WTC11 (cell line): Measurements from ENCODE around the gene STBD1. TPM values are rescaled to one million over a fixed set of nuclear protein-coding genes. Genes with fewer than 3 reads are reported as not detected.

ENCODE experiments used
- ATAC-seq: fragments of 200-7000 bp; cut with Tn5 transposase; 2 replicates; pipeline ENCODE4 v1.10.0; 2021; ENCODE audit warnings: mild to moderate bottlenecking, moderate library complexity
- CTCF ChIA-PET: fragments of 300-600 bp; sonication (Branson Sonifier 250); formaldehyde crosslinking; loops from one replicate; lab custom pipeline; 2021; ENCODE audit warnings: antibody characterized with exemption; lab: Charles Lee
- POLR2A ChIA-PET: fragments of 350-600 bp; sonication (Branson Sonifier 250); formaldehyde crosslinking; loops from one replicate; lab custom pipeline; 2021; ENCODE audit warnings: antibody characterized with exemption; lab: Charles Lee
- DNase-seq: peaks from one replicate; pipeline ENCODE4 v3.0.0; 2021; ENCODE audit warnings: low spot score
- H3K27ac Mint-ChIP-seq: 2 replicates; pipeline ENCODE4 v1.8.0; 2021; ENCODE audit warnings: mixed read lengths
- H3K27me3 Mint-ChIP-seq: 2 replicates; pipeline ENCODE4 v1.8.0; 2021; ENCODE audit warnings: low read depth, mild to moderate bottlenecking, moderate library complexity, mixed read lengths
- H3K36me3 Mint-ChIP-seq: 2 replicates; pipeline ENCODE4 v1.8.0; 2021; ENCODE audit warnings: mixed read lengths
- H3K4me1 Mint-ChIP-seq: 2 replicates; pipeline ENCODE4 v1.8.0; 2022; ENCODE audit warnings: mixed read lengths
- H3K4me3 Mint-ChIP-seq: 2 replicates; pipeline ENCODE4 v1.8.0; 2021; ENCODE audit warnings: mild to moderate bottlenecking, moderate library complexity, mixed read lengths
- H3K9me3 Mint-ChIP-seq: 2 replicates; pipeline ENCODE4 v1.8.0; 2021; ENCODE audit warnings: mixed read lengths
- ESRRA ChIP-seq: sonication (generic); formaldehyde crosslinking; IDR thresholded peaks from 2 replicates; pipeline ENCODE4 v1.8.1; 2022; ENCODE audit warnings: mild to moderate bottlenecking, missing genetic modification reagents, borderline replicate concordance
- ETV6 ChIP-seq: sonication (generic); formaldehyde crosslinking; IDR thresholded peaks from 2 replicates; pipeline ENCODE4 v1.8.1; 2022; ENCODE audit warnings: mild to moderate bottlenecking, missing genetic modification reagents
- FOXP1 ChIP-seq: sonication (generic); formaldehyde crosslinking; IDR thresholded peaks from 2 replicates; pipeline ENCODE4 v1.8.0; 2022; ENCODE audit warnings: missing genetic modification reagents, mild to moderate bottlenecking, moderate library complexity, borderline replicate concordance
- MXD4 ChIP-seq: fragments of 250-450 bp; sonication (Bioruptor Pico); IDR thresholded peaks from 2 replicates; pipeline ENCODE4 v1.8.0; 2021; ENCODE audit warnings: mild to moderate bottlenecking, moderate library complexity, borderline replicate concordance
- NR3C1 ChIP-seq: sonication (generic); formaldehyde crosslinking; conservative IDR thresholded peaks from 2 replicates; pipeline ENCODE4 v1.8.1; 2023; ENCODE audit warnings: low read depth, mild to moderate bottlenecking, missing genetic modification reagents
- RORB ChIP-seq: fragments of 250-450 bp; sonication (Bioruptor Pico); IDR thresholded peaks from 2 replicates; pipeline ENCODE4 v1.9.0; 2021; ENCODE audit warnings: mild to moderate bottlenecking
- SMAD3 ChIP-seq: sonication (generic); formaldehyde crosslinking; IDR thresholded peaks from 2 replicates; pipeline ENCODE4 v1.8.0; 2022; ENCODE audit warnings: missing genetic modification reagents, mild to moderate bottlenecking, borderline replicate concordance
- SP1 ChIP-seq: sonication (generic); formaldehyde crosslinking; conservative IDR thresholded peaks from 2 replicates; pipeline ENCODE4 v1.8.1; 2022; ENCODE audit warnings: missing genetic modification reagents
- TP53 ChIP-seq: sonication (generic); formaldehyde crosslinking; IDR thresholded peaks from 2 replicates; pipeline ENCODE4 v1.8.1; 2023; ENCODE audit warnings: mild to moderate bottlenecking, missing genetic modification reagents
- ZBTB21 ChIP-seq: sonication (generic); formaldehyde crosslinking; IDR thresholded peaks from 2 replicates; pipeline ENCODE4 v1.8.1; 2023; ENCODE audit warnings: mild to moderate bottlenecking, missing genetic modification reagents, borderline replicate concordance
- ZNF121 ChIP-seq: sonication (generic); formaldehyde crosslinking; IDR thresholded peaks from 2 replicates; pipeline ENCODE4 v1.8.0; 2023; ENCODE audit warnings: missing genetic modification reagents
- total RNA-seq: library from RNA; stranded (reverse); gene quantifications from 3 replicates; pipeline ENCODE4 v1.2.3, GENCODE V29; 2021
- TF ChIP-seq, protein P1 (sequence below): sonication (generic); formaldehyde crosslinking; IDR thresholded peaks from 2 replicates; pipeline ENCODE4 v1.8.1; 2023; ENCODE audit warnings: mild to moderate bottlenecking, missing genetic modification reagents, moderate library complexity
- TF ChIP-seq, protein P2 (sequence below): sonication (generic); formaldehyde crosslinking; IDR thresholded peaks from 2 replicates; pipeline ENCODE4 v1.8.1; 2023; ENCODE audit warnings: mild to moderate bottlenecking, missing genetic modification reagents
- TF ChIP-seq, protein P3 (sequence below): sonication (generic); formaldehyde crosslinking; conservative IDR thresholded peaks from 2 replicates; pipeline ENCODE4 v1.8.1; 2023; ENCODE audit warnings: mild to moderate bottlenecking, low read depth, missing genetic modification reagents, moderate library complexity
- TF ChIP-seq, protein P4 (sequence below): sonication (generic); formaldehyde crosslinking; IDR thresholded peaks from 2 replicates; pipeline ENCODE4 v1.8.1; 2022; ENCODE audit warnings: low read depth, missing genetic modification reagents, borderline replicate concordance
- TF ChIP-seq, protein P5 (sequence below): sonication (generic); formaldehyde crosslinking; IDR thresholded peaks from 2 replicates; pipeline ENCODE4 v1.8.1; 2023; ENCODE audit warnings: mild to moderate bottlenecking, missing genetic modification reagents, borderline replicate concordance
- TF ChIP-seq, protein P6 (sequence below): sonication (generic); formaldehyde crosslinking; IDR thresholded peaks from 2 replicates; pipeline ENCODE4 v1.8.0; 2022; ENCODE audit warnings: mild to moderate bottlenecking, missing genetic modification reagents

Gene STBD1
- total RNA-seq, 1 experiment from 2014 or later, result 1.4 TPM

DNA sequence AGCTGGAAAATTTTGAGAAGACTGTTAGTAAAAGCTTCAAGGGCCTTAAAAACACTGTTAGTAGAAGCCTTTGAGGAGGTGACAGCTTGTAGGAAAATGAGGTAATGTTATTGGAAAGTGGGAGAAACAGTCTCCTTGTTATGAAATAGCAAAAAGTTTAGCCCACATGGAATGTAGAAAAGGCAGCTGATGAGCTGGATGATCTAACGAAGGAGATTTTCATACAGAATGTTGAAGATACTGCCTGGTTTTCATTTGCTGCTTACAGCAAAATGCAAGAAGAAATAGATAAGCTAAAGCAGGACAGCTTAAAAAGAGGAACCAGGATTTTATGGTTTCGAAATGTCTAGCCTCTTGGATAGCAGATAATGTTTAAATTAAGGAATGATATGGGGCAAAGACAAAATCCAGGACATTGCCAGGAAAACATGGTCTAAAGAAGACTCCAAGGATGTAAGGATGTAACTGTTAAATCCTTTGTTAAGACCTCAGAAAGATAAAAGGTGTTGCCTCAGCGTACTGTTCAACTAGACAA, 10.2 kb upstream of the STBD1 start:
- H3K4me3 Mint-ChIP-seq, result no peak overlapping the region
- CTCF ChIA-PET, result no interaction called here
- no peaks in the 10 kb centered on the region for H3K4me1 Mint-ChIP-seq
- POLR2A ChIA-PET, result no interaction called here
- H3K36me3 Mint-ChIP-seq, result peaks cover 14% of the 10 kb centered on the region
- H3K27me3 Mint-ChIP-seq, result peaks cover 47% of the 10 kb centered on the region
- peaks cover 31% of the 10 kb centered on the region for H3K9me3 Mint-ChIP-seq
- TF ChIP-seq, protein P1, sequence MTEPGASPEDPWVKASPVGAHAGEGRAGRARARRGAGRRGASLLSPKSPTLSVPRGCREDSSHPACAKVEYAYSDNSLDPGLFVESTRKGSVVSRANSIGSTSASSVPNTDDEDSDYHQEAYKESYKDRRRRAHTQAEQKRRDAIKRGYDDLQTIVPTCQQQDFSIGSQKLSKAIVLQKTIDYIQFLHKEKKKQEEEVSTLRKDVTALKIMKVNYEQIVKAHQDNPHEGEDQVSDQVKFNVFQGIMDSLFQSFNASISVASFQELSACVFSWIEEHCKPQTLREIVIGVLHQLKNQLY (CRISPR knock-in tag), result no peak
- TF ChIP-seq TP53 (no peak), ZBTB21 (no peak), RORB (CRISPR knock-in tag) (no peak), ETV6 (no peak), SMAD3 (CRISPR knock-in tag) (no peak), MXD4 (no peak), FOXP1 (CRISPR knock-in tag) (no peak)
- TF ChIP-seq, protein P2, sequence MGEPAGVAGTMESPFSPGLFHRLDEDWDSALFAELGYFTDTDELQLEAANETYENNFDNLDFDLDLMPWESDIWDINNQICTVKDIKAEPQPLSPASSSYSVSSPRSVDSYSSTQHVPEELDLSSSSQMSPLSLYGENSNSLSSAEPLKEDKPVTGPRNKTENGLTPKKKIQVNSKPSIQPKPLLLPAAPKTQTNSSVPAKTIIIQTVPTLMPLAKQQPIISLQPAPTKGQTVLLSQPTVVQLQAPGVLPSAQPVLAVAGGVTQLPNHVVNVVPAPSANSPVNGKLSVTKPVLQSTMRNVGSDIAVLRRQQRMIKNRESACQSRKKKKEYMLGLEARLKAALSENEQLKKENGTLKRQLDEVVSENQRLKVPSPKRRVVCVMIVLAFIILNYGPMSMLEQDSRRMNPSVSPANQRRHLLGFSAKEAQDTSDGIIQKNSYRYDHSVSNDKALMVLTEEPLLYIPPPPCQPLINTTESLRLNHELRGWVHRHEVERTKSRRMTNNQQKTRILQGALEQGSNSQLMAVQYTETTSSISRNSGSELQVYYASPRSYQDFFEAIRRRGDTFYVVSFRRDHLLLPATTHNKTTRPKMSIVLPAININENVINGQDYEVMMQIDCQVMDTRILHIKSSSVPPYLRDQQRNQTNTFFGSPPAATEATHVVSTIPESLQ (CRISPR knock-in tag), result no peak
- TF ChIP-seq, protein P3, sequence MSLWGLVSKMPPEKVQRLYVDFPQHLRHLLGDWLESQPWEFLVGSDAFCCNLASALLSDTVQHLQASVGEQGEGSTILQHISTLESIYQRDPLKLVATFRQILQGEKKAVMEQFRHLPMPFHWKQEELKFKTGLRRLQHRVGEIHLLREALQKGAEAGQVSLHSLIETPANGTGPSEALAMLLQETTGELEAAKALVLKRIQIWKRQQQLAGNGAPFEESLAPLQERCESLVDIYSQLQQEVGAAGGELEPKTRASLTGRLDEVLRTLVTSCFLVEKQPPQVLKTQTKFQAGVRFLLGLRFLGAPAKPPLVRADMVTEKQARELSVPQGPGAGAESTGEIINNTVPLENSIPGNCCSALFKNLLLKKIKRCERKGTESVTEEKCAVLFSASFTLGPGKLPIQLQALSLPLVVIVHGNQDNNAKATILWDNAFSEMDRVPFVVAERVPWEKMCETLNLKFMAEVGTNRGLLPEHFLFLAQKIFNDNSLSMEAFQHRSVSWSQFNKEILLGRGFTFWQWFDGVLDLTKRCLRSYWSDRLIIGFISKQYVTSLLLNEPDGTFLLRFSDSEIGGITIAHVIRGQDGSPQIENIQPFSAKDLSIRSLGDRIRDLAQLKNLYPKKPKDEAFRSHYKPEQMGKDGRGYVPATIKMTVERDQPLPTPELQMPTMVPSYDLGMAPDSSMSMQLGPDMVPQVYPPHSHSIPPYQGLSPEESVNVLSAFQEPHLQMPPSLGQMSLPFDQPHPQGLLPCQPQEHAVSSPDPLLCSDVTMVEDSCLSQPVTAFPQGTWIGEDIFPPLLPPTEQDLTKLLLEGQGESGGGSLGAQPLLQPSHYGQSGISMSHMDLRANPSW (CRISPR knock-in tag), result no peak
- TF ChIP-seq, protein P4, sequence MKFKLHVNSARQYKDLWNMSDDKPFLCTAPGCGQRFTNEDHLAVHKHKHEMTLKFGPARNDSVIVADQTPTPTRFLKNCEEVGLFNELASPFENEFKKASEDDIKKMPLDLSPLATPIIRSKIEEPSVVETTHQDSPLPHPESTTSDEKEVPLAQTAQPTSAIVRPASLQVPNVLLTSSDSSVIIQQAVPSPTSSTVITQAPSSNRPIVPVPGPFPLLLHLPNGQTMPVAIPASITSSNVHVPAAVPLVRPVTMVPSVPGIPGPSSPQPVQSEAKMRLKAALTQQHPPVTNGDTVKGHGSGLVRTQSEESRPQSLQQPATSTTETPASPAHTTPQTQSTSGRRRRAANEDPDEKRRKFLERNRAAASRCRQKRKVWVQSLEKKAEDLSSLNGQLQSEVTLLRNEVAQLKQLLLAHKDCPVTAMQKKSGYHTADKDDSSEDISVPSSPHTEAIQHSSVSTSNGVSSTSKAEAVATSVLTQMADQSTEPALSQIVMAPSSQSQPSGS (CRISPR knock-in tag), result no peak
- no peak overlapping the region for H3K27ac Mint-ChIP-seq
- no peak for ATAC-seq
- DNase-seq, result no peak

DNA sequence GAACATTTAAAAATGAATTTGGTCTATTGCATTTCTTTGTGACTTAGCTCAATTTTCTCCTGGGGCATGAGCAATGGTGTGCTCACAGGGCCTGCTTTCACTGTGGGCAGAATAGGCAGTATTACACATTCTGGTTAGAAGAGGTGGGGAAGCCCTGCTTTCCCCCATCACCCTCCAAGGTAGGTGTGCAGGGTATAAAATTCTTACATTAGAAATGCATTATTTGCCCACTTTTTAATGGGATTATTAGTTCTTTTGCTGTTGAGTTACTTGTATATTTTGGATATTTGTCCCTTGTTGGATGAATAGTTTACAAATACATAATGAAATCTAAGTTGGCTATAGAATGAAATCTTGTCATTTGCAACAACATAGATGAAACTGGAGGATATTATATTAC, 8.3 kb upstream of the STBD1 start:
- peaks cover 43% of the 10 kb centered on the region for H3K27me3 Mint-ChIP-seq

DNA sequence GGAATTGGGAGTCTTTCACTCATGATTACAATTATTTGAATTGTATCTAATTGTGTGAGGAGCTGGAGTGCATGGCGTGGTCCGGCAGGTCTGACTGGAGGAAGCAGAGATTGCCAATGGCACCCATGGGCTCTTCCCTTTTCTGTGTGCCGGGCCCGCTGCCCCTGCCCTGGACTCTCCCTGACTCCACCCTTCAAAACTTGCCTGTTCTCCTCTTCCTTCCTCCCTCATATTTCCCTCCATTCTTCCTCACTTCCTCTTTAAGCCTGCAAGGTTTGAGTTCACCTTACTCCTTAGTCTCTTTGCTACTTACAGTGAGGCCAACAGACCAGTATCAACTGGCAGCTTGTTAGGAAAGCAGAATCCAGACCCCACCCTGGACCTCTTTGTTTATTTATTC, 6.5 kb upstream of the STBD1 start:
- H3K36me3 Mint-ChIP-seq, result peaks cover 14% of the 10 kb centered on the region
- ATAC-seq, result no peak
- H3K4me3 Mint-ChIP-seq, result no peak overlapping the region
- DNase-seq, result no peak
- peaks cover 1% of the 10 kb centered on the region for H3K4me1 Mint-ChIP-seq
- ChIA-PET POLR2A (no interaction called here), CTCF (no interaction called here)
- peaks cover 39% of the 10 kb centered on the region for H3K27me3 Mint-ChIP-seq
- H3K9me3 Mint-ChIP-seq, result peaks cover 31% of the 10 kb centered on the region
- H3K27ac Mint-ChIP-seq, result no peak overlapping the region
- TF ChIP-seq, protein P5, sequence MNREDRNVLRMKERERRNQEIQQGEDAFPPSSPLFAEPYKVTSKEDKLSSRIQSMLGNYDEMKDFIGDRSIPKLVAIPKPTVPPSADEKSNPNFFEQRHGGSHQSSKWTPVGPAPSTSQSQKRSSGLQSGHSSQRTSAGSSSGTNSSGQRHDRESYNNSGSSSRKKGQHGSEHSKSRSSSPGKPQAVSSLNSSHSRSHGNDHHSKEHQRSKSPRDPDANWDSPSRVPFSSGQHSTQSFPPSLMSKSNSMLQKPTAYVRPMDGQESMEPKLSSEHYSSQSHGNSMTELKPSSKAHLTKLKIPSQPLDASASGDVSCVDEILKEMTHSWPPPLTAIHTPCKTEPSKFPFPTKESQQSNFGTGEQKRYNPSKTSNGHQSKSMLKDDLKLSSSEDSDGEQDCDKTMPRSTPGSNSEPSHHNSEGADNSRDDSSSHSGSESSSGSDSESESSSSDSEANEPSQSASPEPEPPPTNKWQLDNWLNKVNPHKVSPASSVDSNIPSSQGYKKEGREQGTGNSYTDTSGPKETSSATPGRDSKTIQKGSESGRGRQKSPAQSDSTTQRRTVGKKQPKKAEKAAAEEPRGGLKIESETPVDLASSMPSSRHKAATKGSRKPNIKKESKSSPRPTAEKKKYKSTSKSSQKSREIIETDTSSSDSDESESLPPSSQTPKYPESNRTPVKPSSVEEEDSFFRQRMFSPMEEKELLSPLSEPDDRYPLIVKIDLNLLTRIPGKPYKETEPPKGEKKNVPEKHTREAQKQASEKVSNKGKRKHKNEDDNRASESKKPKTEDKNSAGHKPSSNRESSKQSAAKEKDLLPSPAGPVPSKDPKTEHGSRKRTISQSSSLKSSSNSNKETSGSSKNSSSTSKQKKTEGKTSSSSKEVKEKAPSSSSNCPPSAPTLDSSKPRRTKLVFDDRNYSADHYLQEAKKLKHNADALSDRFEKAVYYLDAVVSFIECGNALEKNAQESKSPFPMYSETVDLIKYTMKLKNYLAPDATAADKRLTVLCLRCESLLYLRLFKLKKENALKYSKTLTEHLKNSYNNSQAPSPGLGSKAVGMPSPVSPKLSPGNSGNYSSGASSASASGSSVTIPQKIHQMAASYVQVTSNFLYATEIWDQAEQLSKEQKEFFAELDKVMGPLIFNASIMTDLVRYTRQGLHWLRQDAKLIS (CRISPR knock-in tag), result no peak
- TF ChIP-seq, protein P6, sequence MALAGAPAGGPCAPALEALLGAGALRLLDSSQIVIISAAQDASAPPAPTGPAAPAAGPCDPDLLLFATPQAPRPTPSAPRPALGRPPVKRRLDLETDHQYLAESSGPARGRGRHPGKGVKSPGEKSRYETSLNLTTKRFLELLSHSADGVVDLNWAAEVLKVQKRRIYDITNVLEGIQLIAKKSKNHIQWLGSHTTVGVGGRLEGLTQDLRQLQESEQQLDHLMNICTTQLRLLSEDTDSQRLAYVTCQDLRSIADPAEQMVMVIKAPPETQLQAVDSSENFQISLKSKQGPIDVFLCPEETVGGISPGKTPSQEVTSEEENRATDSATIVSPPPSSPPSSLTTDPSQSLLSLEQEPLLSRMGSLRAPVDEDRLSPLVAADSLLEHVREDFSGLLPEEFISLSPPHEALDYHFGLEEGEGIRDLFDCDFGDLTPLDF (CRISPR knock-in tag), result no peak

More for the DNA sequence above, 8.3 kb upstream of the STBD1 start:
- Mint-ChIP-seq H3K36me3 (peaks cover 14% of the 10 kb centered on the region), H3K9me3 (peaks cover 31% of the 10 kb centered on the region), H3K4me3 (no peak overlapping the region), H3K27ac (no peak overlapping the region), H3K4me1 (no peaks in the 10 kb centered on the region)
- TF ChIP-seq, protein P1 (CRISPR knock-in tag), result no peak
- TF ChIP-seq ZNF121 (CRISPR knock-in tag) (no peak), SP1 (no peak), TP53 (no peak), ESRRA (no peak), NR3C1 (no peak)
- ChIA-PET CTCF (no interaction called here), POLR2A (no interaction called here)
- ATAC-seq, result no peak
- DNase-seq, result no peak
